Gastrocnemius medialis (tissue), 4 donors: ENCODE data around the gene AARSD1. TPM values are rescaled to one million over a fixed set of nuclear protein-coding genes. Genes with fewer than 3 reads are reported as not detected.
"Not testable (repeated sequence)": the region's sequence is repeated elsewhere in the genome, so short reads cannot be mapped to it uniquely, and the experiment has no call there.

Experiments used
- ATAC-seq, 2 donors: fragments of 150-250 bp; one replicate each; pipeline ENCODE4 v1.9.1; 2016
- DNase-seq, 2 donors: peaks; one replicate each; pipeline ENCODE4 v3.0.0-alpha.2; 2019
- H3K27ac ChIP-seq, 4 donors: fragments of 200-600 bp; sonication (generic); 1 replicate in 1 of 4; 2 replicates in 3 of 4; pipeline ENCODE4 v1.5.1; 2016 to 2018; ENCODE audit warnings: mild to moderate bottlenecking in 2 of 4, moderate library complexity in 1 of 4
- H3K27me3 ChIP-seq, 3 donors: fragments of 200-600 bp; sonication (generic) in 2 of 3; 1 replicate in 1 of 3; 2 replicates in 2 of 3; pipeline versions ENCODE4 v1.5.1 to v1.6.0; 2016 to 2019; ENCODE audit warnings: mild to moderate bottlenecking in 1 of 3, moderate library complexity in 1 of 3
- H3K36me3 ChIP-seq, 2 donors: fragments of 200-600 bp; sonication (generic) in 1 of 2; one replicate each; pipeline ENCODE4 v1.5.1; 2017 to 2018
- H3K4me1 ChIP-seq, 2 donors: fragments of 200-600 bp; sonication (generic) in 1 of 2; one replicate each; pipeline ENCODE4 v1.5.1; 2016 to 2017; ENCODE audit warnings: mild to moderate bottlenecking in 2 of 2
- H3K4me3 ChIP-seq, 4 donors: fragments of 200-600 bp; sonication (generic) in 3 of 4; 1 replicate in 1 of 4; 2 replicates in 3 of 4; pipeline ENCODE4 v1.5.1; 2016 to 2019; ENCODE audit warnings: mild to moderate bottlenecking in 2 of 4
- H3K9me3 ChIP-seq, 3 donors: fragments of 200-600 bp; sonication (generic) in 2 of 3; 1 replicate in 1 of 3; 2 replicates in 2 of 3; pipeline ENCODE4 v1.5.1; 2016 to 2019
- POLR2A ChIP-seq, 2 donors: fragments of 450-650 bp; IDR thresholded peaks; one replicate each; pipeline ENCODE4 v1.6.1; 2017; ENCODE audit warnings: antibody characterized with exemption in 2 of 2, mild to moderate bottlenecking in 2 of 2, moderate library complexity in 2 of 2
- in situ Hi-C, 4 donors: fragments of 200-750 bp; cut with MboI; loops; one replicate each; pipeline versions ENCODE4 v1.15.0 to v1.8.0; 2017; ENCODE audit warnings: low sequenced_read_pairs in 4 of 4
- intact Hi-C: fragments of 100-400 bp; cut with DNase I; formaldehyde crosslinking; loops from one replicate; pipeline ENCODE4 v1.15.1; 2023; ENCODE audit warnings: low total_unique reads
- total RNA-seq, 4 donors: library from RNA; depleted of rRNA; stranded (reverse); fragments of >200 nt; gene quantifications; one replicate each; pipeline versions ENCODE4 v1.1.0 to v1.2.3, GENCODE V29; 2016
- TF ChIP-seq, protein P1 (sequence below), 5 experiments: fragments of 450-650 bp in 3 of 5; fragments of 200-600 bp in 2 of 5; sonication (generic) in 2 of 5; IDR thresholded peaks in 4 of 5; conservative IDR thresholded peaks in 1 of 5; 1 replicate in 4 of 5; 2 replicates in 1 of 5; pipeline ENCODE4 v1.5.1; 2016 to 2019; ENCODE audit warnings: antibody characterized with exemption in 5 of 5, mild to moderate bottlenecking in 3 of 5, moderate library complexity in 3 of 5

AARSD1 gene
- total RNA-seq, 4 donors from 2014 or later: 21.4 to 30.1 (median 26.5) TPM

DNA sequence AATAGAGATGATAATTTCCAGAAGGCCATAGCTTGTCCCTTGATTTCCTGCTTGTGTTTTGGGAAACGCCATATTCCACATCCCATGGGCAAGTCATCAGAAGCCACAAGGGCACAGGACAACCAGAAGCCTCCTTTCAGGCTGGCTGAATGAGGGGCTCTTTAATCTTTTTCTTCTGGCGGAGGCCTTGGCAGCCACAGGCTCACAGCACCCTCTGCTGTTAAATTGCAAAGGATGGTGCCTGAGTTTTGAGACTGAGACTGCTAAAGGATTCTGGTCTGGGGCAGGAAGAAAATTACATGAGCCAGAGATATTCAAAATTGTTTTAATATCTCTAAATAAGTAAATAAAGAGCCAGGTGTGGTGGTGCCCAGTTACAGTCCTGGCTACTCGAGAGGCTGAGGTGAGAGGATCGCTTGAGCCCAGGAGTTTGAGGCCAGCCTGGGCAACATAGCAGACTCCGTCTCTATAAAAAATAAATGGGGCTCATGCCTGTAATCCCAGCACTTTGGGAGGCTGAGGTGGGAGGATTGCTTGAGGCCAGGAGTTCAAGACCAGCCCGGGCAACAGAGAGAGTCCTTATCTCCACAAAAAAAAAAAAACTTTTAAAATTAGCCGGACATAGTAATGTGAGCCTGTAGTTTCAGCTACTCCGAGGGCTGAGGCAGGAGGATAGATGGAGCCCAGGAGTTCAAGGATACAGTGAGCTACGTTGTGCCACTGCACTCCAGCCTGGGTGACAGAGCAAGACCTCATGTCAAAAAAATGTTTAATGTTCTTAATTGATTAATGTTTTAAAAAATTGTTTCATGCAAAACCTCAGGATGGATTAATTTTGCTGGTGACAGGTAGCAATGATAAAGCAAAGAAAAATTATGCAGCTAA is 26.3 kb downstream of the AARSD1 start:
- DNase-seq: no peak
- H3K36me3 ChIP-seq: no peaks in the 10 kb centered on the region
- TF ChIP-seq, protein P1, sequence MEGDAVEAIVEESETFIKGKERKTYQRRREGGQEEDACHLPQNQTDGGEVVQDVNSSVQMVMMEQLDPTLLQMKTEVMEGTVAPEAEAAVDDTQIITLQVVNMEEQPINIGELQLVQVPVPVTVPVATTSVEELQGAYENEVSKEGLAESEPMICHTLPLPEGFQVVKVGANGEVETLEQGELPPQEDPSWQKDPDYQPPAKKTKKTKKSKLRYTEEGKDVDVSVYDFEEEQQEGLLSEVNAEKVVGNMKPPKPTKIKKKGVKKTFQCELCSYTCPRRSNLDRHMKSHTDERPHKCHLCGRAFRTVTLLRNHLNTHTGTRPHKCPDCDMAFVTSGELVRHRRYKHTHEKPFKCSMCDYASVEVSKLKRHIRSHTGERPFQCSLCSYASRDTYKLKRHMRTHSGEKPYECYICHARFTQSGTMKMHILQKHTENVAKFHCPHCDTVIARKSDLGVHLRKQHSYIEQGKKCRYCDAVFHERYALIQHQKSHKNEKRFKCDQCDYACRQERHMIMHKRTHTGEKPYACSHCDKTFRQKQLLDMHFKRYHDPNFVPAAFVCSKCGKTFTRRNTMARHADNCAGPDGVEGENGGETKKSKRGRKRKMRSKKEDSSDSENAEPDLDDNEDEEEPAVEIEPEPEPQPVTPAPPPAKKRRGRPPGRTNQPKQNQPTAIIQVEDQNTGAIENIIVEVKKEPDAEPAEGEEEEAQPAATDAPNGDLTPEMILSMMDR (IDR thresholded peaks at IDR 0.05 in 4 of 5, conservative IDR thresholded peaks at IDR 0.05 in 1 of 5): peak; percentile 21 to 65 (median 59)
- TF ChIP-seq POLR2A (IDR thresholded peaks at IDR 0.05): no peak
- no peaks in the 10 kb centered on the region for H3K4me1 ChIP-seq
- H3K9me3 ChIP-seq: no peaks in the 10 kb centered on the region
- in situ Hi-C loops (loop anchor here in 2 of 4 donors (5.0 to 25.0 kb wide), 2 partner anchors 96 to 226 kb away; partner anchors contain the start of gene AOC2 (in 1 of the 2)), intact Hi-C loops (loop anchor here (1.0 kb wide), 1 partner anchor 95 kb away; no protein-coding TSS in a partner anchor)
- H3K27ac ChIP-seq: no peak overlapping the region
- H3K27me3 ChIP-seq: no peaks in the 10 kb centered on the region
- no peak overlapping the region for H3K4me3 ChIP-seq
- ATAC-seq: peak; percentile 47 to 53

- no peak overlapping the region for H3K4me3 ChIP-seq
- in situ Hi-C loops: loop anchor here in 3 of 4 donors (5.0 to 25.0 kb wide), 3 partner anchors 85 to 217 kb away; partner anchors contain the start of gene AOC2 (in 3 of the 3)
- intact Hi-C loops: loop anchor here (2.0 kb wide), 1 partner anchor 87 kb away; no protein-coding TSS in a partner anchor
- no peak for DNase-seq
- no peak for TF ChIP-seq POLR2A (IDR thresholded peaks at IDR 0.05)
- ATAC-seq: no peak
- H3K9me3 ChIP-seq: no peaks in the 10 kb centered on the region
- H3K27ac ChIP-seq: no peak overlapping the region
- peaks cover 0 to 6% of the 10 kb centered on the region in 2 donors for H3K4me1 ChIP-seq
- H3K27me3 ChIP-seq: peaks cover 0 to 4% (median 0%) of the 10 kb centered on the region in 3 donors
- H3K36me3 ChIP-seq: no peaks in the 10 kb centered on the region
Measured at GRCh38 chr17:42929497-42929844, 34.8 kb downstream of the AARSD1 start.

- H3K9me3 ChIP-seq: no peaks in the 10 kb centered on the region
- DNase-seq (peak; percentile 5 to 19), ATAC-seq (peak; percentile 92 to 93)
- TF ChIP-seq POLR2A (IDR thresholded peaks at IDR 0.05): no peak
- TF ChIP-seq, protein P1 (IDR thresholded peaks at IDR 0.05 in 4 of 5, conservative IDR thresholded peaks at IDR 0.05 in 1 of 5): peak in 4 of 5 experiments; percentile 46 to 62 (median 56)
- H3K4me3 ChIP-seq: no peak overlapping the region
- H3K27me3 ChIP-seq: peaks cover 0 to 4% (median 0%) of the 10 kb centered on the region in 3 donors
- peaks cover 0 to 6% of the 10 kb centered on the region in 2 donors for H3K4me1 ChIP-seq
- H3K27ac ChIP-seq: peak overlapping the region; percentile 17 to 71 (median 52)
- in situ Hi-C loops: loop anchor here in 3 of 4 donors (5.0 to 25.0 kb wide), 3 partner anchors 84 to 217 kb away; partner anchors contain the start of gene AOC2 (in 3 of the 3)
- intact Hi-C loops: loop anchor here (2.0 kb wide), 1 partner anchor 86 kb away; no protein-coding TSS in a partner anchor
- no peaks in the 10 kb centered on the region for H3K36me3 ChIP-seq
Measured at GRCh38 chr17:42928714-42929496, 35.3 kb downstream of the AARSD1 start.

DNA sequence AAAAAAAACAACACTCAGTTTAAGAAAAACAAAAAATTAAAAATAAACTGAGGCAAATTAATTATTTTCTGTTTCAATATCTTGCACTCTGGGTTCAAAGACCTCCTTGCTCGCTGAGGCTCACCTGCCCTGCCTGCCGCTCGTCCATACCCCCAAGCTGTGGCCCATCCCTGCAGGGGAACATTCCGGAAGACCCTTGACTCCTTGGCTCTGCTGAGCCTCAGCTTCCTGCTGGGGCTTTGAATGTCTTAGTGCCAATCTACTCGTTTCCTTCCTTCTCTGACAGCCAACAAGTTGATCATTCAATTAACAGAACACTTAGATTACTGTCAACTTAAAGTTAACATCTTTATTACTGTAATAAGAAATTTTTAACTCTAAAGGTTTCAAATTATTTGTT is 39.4 kb downstream of the AARSD1 start:
- no peak for ATAC-seq
- in situ Hi-C loops: loop anchor here in 3 of 4 donors (5.0 to 25.0 kb wide), 3 partner anchors 80 to 213 kb away; partner anchors contain the start of gene AOC2 (in 3 of the 3)
- intact Hi-C loops: no loop called here
- Histone ChIP-seq H3K27ac (no peak overlapping the region), H3K27me3 (no peaks in the 10 kb centered on the region), H3K36me3 (no peaks in the 10 kb centered on the region), H3K4me1 (peaks cover 0 to 6% of the 10 kb centered on the region in 2 donors), H3K4me3 (no peak overlapping the region), H3K9me3 (no peaks in the 10 kb centered on the region)
- DNase-seq: no peak
- TF ChIP-seq, protein P1 (IDR thresholded peaks at IDR 0.05 in 4 of 5, conservative IDR thresholded peaks at IDR 0.05 in 1 of 5): no peak
- TF ChIP-seq POLR2A (IDR thresholded peaks at IDR 0.05): no peak

- H3K4me1 ChIP-seq, ATAC-seq, DNase-seq, H3K9me3 ChIP-seq, H3K4me3 ChIP-seq, H3K36me3 ChIP-seq, intact Hi-C loops, H3K27me3 ChIP-seq: not testable (repeated sequence)
- in situ Hi-C loops: loop anchor here in 1 of 4 donors (10.0 kb wide), 1 partner anchor 79 kb away; the partner anchor contains the start of gene AOC2
- H3K27ac ChIP-seq: peak overlapping the region in 1 of 4 donors; percentile 27
Measured at GRCh38 chr17:42923472-42923871, 40.8 kb downstream of the AARSD1 start.
